Gastrocnemius medialis (tissue), 4 donors: ENCODE data around the gene DRD3.

ENCODE experiments used
- POLR2A ChIP-seq, 2 donors: fragments of 450-650 bp; IDR thresholded peaks; one replicate each; pipeline ENCODE4 v1.6.1; 2017; ENCODE audit warnings: antibody characterized with exemption in 2 of 2, mild to moderate bottlenecking in 2 of 2, moderate library complexity in 2 of 2
- TF ChIP-seq, protein P1 (sequence below), 5 experiments: fragments of 450-650 bp in 3 of 5; fragments of 200-600 bp in 2 of 5; sonication (generic) in 2 of 5; IDR thresholded peaks in 4 of 5; conservative IDR thresholded peaks in 1 of 5; 1 replicate in 4 of 5; 2 replicates in 1 of 5; pipeline ENCODE4 v1.5.1; 2016 to 2019; ENCODE audit warnings: antibody characterized with exemption in 5 of 5, mild to moderate bottlenecking in 3 of 5, moderate library complexity in 3 of 5

DNA sequence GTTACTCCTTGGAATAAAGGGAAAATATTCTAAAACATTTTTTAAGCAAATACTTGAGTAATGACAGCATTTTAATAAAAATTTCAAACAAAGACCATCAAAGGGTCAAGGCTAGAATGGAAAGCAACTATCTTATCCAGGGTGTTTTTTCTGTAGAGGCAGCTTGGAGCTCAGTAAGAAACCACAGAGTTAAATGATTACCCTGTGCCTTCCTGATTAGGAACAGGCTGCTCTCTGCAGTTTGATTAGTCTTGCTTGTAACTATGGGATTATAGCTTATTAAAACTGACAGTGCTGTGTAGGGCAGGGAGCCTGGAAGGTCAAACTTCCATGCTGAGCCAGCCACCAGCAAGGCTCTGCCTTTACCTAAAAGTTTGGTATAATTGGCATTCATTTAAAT is 89.2 kb downstream of the DRD3 start:
- no peak for TF ChIP-seq POLR2A (IDR thresholded peaks at IDR 0.05)
- TF ChIP-seq, protein P1, sequence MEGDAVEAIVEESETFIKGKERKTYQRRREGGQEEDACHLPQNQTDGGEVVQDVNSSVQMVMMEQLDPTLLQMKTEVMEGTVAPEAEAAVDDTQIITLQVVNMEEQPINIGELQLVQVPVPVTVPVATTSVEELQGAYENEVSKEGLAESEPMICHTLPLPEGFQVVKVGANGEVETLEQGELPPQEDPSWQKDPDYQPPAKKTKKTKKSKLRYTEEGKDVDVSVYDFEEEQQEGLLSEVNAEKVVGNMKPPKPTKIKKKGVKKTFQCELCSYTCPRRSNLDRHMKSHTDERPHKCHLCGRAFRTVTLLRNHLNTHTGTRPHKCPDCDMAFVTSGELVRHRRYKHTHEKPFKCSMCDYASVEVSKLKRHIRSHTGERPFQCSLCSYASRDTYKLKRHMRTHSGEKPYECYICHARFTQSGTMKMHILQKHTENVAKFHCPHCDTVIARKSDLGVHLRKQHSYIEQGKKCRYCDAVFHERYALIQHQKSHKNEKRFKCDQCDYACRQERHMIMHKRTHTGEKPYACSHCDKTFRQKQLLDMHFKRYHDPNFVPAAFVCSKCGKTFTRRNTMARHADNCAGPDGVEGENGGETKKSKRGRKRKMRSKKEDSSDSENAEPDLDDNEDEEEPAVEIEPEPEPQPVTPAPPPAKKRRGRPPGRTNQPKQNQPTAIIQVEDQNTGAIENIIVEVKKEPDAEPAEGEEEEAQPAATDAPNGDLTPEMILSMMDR (IDR thresholded peaks at IDR 0.05 in 4 of 5, conservative IDR thresholded peaks at IDR 0.05 in 1 of 5), result no peak
